HepG2 (cell line): Measurements from ENCODE around the gene TUBB4B. TPM values are rescaled to one million over a fixed set of nuclear protein-coding genes. Genes with fewer than 3 reads are reported as not detected.
A peak's percentile ranks its signal among the peaks of the same experiment; 100 is the strongest.

Experiments
- AGO1 ChIP-seq: fragments of 200-400 bp; formaldehyde crosslinking; IDR thresholded peaks from 2 replicates; pipeline ENCODE4 v1.6.1; 2017; ENCODE audit warnings: mild to moderate bottlenecking, low read depth, low read length, moderate library complexity; ENCODE audit not compliant: poor library complexity, severe bottlenecking
- AGO2 ChIP-seq: fragments of 200-400 bp; formaldehyde crosslinking; optimal IDR thresholded peaks from 2 replicates; pipeline ENCODE3; 2017; ENCODE audit warnings: mild to moderate bottlenecking, low read depth, low read length, moderate library complexity
- CBX1 ChIP-seq: IDR thresholded peaks from one replicate; pipeline ENCODE4 v1.6.1; 2016; ENCODE audit warnings: antibody characterized with exemption, low read depth
- DNMT3B ChIP-seq: conservative IDR thresholded peaks from 2 replicates; pipeline ENCODE4 v1.6.1; 2016; ENCODE audit warnings: missing biosample characterization, control low read depth
- FOXM1 ChIP-seq: sonication (generic); formaldehyde crosslinking; IDR thresholded peaks from 2 replicates; pipeline ENCODE4 v1.5.0; 2020; ENCODE audit warnings: missing genetic modification reagents
- GABPB1 ChIP-seq: IDR thresholded peaks from 2 replicates; pipeline ENCODE4 v1.6.1; 2016; ENCODE audit warnings: mild to moderate bottlenecking, missing genetic modification reagents, moderate library complexity, missing compliant biosample characterization
- GATAD2A ChIP-seq: IDR thresholded peaks from 2 replicates; pipeline ENCODE4 v1.6.1; 2016
- KLF12 ChIP-seq: sonication (generic); formaldehyde crosslinking; IDR thresholded peaks from 2 replicates; pipeline ENCODE4 v1.4.0; 2020; ENCODE audit warnings: missing genetic modification reagents, borderline replicate concordance
- MTA1 ChIP-seq: sonication (generic); formaldehyde crosslinking; IDR thresholded peaks from 2 replicates; pipeline ENCODE4 v1.4.0; 2020; ENCODE audit warnings: missing genetic modification reagents, mild to moderate bottlenecking, borderline replicate concordance
- RBAK ChIP-seq: sonication (generic); formaldehyde crosslinking; IDR thresholded peaks from 2 replicates; pipeline ENCODE4 v1.5.1; 2020; ENCODE audit warnings: mild to moderate bottlenecking, missing genetic modification reagents
- SKI ChIP-seq: fragments of 450-650 bp; IDR thresholded peaks from one replicate; pipeline ENCODE4 v1.6.1; 2018; ENCODE audit warnings: mild to moderate bottlenecking; ENCODE audit not compliant: partially characterized antibody
- TAF1 ChIP-seq: sonication (generic); formaldehyde crosslinking; IDR thresholded peaks from 2 replicates; pipeline ENCODE4 v1.4.0; 2020; ENCODE audit warnings: missing genetic modification reagents
- ZFP36L1 ChIP-seq: sonication (generic); formaldehyde crosslinking; IDR thresholded peaks from 2 replicates; pipeline ENCODE4 v1.8.0; 2022; ENCODE audit warnings: mild to moderate bottlenecking, missing genetic modification reagents, moderate library complexity
- ZNF225 ChIP-seq: sonication (generic); formaldehyde crosslinking; IDR thresholded peaks from 2 replicates; pipeline ENCODE4 v1.4.0; 2020; ENCODE audit warnings: mild to moderate bottlenecking, missing genetic modification reagents
- ZNF30 ChIP-seq: sonication (generic); formaldehyde crosslinking; IDR thresholded peaks from 2 replicates; pipeline ENCODE4 v1.5.0; 2020; ENCODE audit warnings: mild to moderate bottlenecking, missing genetic modification reagents
- ZNF335 ChIP-seq: sonication (generic); formaldehyde crosslinking; IDR thresholded peaks from 2 replicates; pipeline ENCODE4 v1.4.0; 2020; ENCODE audit warnings: missing genetic modification reagents
- ZNF350 ChIP-seq: sonication (generic); formaldehyde crosslinking; IDR thresholded peaks from 2 replicates; pipeline ENCODE4 v1.4.0; 2020; ENCODE audit warnings: mild to moderate bottlenecking, low read depth, missing genetic modification reagents, borderline replicate concordance
- ZNF510 ChIP-seq: sonication (generic); formaldehyde crosslinking; IDR thresholded peaks from 2 replicates; pipeline ENCODE4 v1.4.0; 2020; ENCODE audit warnings: low read depth, mild to moderate bottlenecking, missing genetic modification reagents
- ZNF543 ChIP-seq: sonication (generic); formaldehyde crosslinking; IDR thresholded peaks from 2 replicates; pipeline ENCODE4 v1.4.0; 2020; ENCODE audit warnings: mild to moderate bottlenecking, missing genetic modification reagents
- ZNF589 ChIP-seq: sonication (generic); formaldehyde crosslinking; conservative IDR thresholded peaks from 2 replicates; pipeline ENCODE4 v1.8.0; 2022; ENCODE audit warnings: mild to moderate bottlenecking, moderate library complexity, missing genetic modification reagents
- ZNF605 ChIP-seq: sonication (generic); formaldehyde crosslinking; IDR thresholded peaks from 2 replicates; pipeline ENCODE4 v1.8.0; 2022; ENCODE audit warnings: mild to moderate bottlenecking, missing genetic modification reagents
- ZNF709 ChIP-seq: sonication (generic); formaldehyde crosslinking; IDR thresholded peaks from 2 replicates; pipeline ENCODE4 v1.5.0; 2020; ENCODE audit warnings: mild to moderate bottlenecking, missing genetic modification reagents
- polyA plus RNA-seq, 8 experiments: library from polyadenylated mRNA; depleted of rRNA in 3 of 8; stranded (reverse) in 7 of 8; unstranded in 1 of 8; fragments of >200 nt; fragmentation: Illumina TruSeq in 4 of 8; extraction: Trizol in 4 of 8; gene quantifications; 2 replicates each; pipeline versions ENCODE4 v1.2.1 to v1.2.3, GENCODE V29; 2011 to 2016; ENCODE audit warnings: low read depth in 4 of 8, missing spikeins in 1 of 8, mixed read lengths in 1 of 8; ENCODE audit not compliant: insufficient read depth in 1 of 8
- total RNA-seq, 5 experiments: library from RNA; depleted of rRNA; stranded (reverse); fragments of >200 nt; fragmentation: Illumina TruSeq; extraction: Trizol; gene quantifications; 2 replicates each; pipeline ENCODE4 v1.2.3, GENCODE V29; 2016; ENCODE audit warnings: low read depth in 1 of 5
- TF ChIP-seq, protein P1 (sequence below): sonication (generic); formaldehyde crosslinking; IDR thresholded peaks from 2 replicates; pipeline ENCODE4 v1.9.0; 2021; ENCODE audit warnings: missing genetic modification reagents, borderline replicate concordance
- TF ChIP-seq, protein P2 (sequence below), 2 experiments: sonication (generic) in 1 of 2; formaldehyde crosslinking in 1 of 2; IDR thresholded peaks; 2 replicates each; pipeline versions ENCODE4 v1.4.0 to v1.6.1; 2016 to 2020; ENCODE audit warnings: borderline replicate concordance in 1 of 2, low read depth in 1 of 2, mild to moderate bottlenecking in 1 of 2, missing genetic modification reagents in 1 of 2

Gene TUBB4B
- total and polyA plus RNA-seq, 2 of the 13 experiments (the other 11 are each of a cell fraction or from before 2014, with no cell fraction given), result 182 to 412 TPM

DNA sequence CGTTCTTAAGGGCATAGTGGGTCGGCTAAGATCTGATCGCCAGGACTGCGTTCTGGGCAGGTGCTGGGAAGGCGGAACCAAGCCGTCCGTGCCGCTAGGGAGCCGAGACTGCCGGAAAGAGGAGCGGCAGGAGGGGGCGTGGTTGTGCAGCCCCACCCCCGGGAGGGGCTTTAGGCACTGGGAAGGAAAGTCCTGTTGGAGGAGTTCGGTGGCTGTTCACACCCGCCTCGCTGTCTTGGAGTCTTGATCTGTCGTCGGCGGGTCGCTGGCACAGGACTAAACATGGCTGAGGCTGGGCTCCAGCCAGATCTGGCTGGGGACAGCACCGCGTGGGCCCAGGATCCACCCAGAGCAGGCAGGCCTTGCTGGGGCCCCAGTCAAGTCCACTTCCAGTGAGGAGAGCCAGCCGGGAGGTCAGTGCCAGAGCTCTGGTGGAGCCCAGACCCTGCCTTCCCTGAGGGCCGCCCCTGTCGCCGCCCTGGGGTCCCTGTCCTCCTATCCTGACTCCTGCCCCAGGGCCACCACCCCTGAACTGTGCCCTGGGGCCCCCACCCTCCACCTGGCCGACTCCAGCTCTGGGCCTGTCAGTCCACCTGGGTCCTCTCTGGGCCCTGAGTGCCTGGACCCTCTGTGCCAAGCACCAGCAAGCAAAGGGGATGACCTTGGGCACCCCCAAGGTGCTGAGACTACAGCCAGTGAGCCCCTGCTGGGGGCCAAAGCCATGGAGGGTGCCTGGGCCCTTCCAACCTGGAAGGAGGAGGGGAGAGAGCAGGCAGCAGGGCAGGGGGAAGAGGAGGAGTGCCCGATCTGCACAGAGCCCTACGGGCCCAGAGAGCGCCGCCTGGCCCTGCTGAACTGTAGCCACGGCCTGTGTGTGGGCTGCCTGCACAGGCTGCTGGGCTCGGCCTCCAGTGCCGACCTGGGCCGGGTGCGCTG lies 23.5 kb upstream of the TUBB4B start (continued):
- TF ChIP-seq ZNF589 (CRISPR knock-in tag) (no peak), ZNF225 (CRISPR knock-in tag) (no peak), TAF1 (CRISPR knock-in tag) (peak; percentile 64), KLF12 (CRISPR knock-in tag) (peak; percentile 86), GATAD2A (peak; percentile 35; the same call in 1 of the 2 replicates), ZNF543 (CRISPR knock-in tag) (no peak; the same call in 1 of the 2 replicates), FOXM1 (no peak), ZNF510 (CRISPR knock-in tag) (no peak), ZNF605 (CRISPR knock-in tag) (no peak), AGO2 (peak; percentile 87), DNMT3B (no peak), SKI (no peak), CBX1 (no peak), ZNF30 (no peak), ZNF335 (CRISPR knock-in tag) (0 out of 2 replicates have a peak, but pooled peaks have one; percentile 34), ZNF709 (CRISPR knock-in tag) (peak; percentile 75; the same call in 1 of the 2 replicates), ZFP36L1 (CRISPR knock-in tag) (no peak), MTA1 (CRISPR knock-in tag) (peak; percentile 14; the same call in 1 of the 2 replicates), RBAK (CRISPR knock-in tag) (no peak), ZNF350 (peak; percentile 34; the same call in 1 of the 2 replicates), AGO1 (peak; percentile 31), GABPB1 (peak; percentile 87)
- TF ChIP-seq, protein P1, sequence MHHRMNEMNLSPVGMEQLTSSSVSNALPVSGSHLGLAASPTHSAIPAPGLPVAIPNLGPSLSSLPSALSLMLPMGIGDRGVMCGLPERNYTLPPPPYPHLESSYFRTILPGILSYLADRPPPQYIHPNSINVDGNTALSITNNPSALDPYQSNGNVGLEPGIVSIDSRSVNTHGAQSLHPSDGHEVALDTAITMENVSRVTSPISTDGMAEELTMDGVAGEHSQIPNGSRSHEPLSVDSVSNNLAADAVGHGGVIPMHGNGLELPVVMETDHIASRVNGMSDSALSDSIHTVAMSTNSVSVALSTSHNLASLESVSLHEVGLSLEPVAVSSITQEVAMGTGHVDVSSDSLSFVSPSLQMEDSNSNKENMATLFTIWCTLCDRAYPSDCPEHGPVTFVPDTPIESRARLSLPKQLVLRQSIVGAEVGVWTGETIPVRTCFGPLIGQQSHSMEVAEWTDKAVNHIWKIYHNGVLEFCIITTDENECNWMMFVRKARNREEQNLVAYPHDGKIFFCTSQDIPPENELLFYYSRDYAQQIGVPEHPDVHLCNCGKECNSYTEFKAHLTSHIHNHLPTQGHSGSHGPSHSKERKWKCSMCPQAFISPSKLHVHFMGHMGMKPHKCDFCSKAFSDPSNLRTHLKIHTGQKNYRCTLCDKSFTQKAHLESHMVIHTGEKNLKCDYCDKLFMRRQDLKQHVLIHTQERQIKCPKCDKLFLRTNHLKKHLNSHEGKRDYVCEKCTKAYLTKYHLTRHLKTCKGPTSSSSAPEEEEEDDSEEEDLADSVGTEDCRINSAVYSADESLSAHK (CRISPR knock-in tag), result no peak
- TF ChIP-seq, protein P2, sequence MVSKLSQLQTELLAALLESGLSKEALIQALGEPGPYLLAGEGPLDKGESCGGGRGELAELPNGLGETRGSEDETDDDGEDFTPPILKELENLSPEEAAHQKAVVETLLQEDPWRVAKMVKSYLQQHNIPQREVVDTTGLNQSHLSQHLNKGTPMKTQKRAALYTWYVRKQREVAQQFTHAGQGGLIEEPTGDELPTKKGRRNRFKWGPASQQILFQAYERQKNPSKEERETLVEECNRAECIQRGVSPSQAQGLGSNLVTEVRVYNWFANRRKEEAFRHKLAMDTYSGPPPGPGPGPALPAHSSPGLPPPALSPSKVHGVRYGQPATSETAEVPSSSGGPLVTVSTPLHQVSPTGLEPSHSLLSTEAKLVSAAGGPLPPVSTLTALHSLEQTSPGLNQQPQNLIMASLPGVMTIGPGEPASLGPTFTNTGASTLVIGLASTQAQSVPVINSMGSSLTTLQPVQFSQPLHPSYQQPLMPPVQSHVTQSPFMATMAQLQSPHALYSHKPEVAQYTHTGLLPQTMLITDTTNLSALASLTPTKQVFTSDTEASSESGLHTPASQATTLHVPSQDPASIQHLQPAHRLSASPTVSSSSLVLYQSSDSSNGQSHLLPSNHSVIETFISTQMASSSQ (IDR thresholded peaks at IDR 0.05; ENCODE audit: low read depth), result no peak
- TF ChIP-seq, protein P2 (CRISPR knock-in tag; IDR thresholded peaks at IDR 0.05; ENCODE audit: borderline replicate concordance), result peak; percentile 17; the same call in 1 of the 2 replicates
